Fibroblast of lung (primary cell): ENCODE measurements around the gene CRIP2.

Source experiments
- CTCF ChIP-seq, 2 donors: IDR thresholded peaks in 1 of 2; conservative IDR thresholded peaks in 1 of 2; 1 replicate in 1 of 2; 2 replicates in 1 of 2; pipeline ENCODE4 v1.5.1; 2011 to 2012; ENCODE audit warnings: low read length in 2 of 2, control low read depth in 1 of 2, inconsistent platforms in 1 of 2, low read depth in 1 of 2, mild to moderate bottlenecking in 1 of 2
- EZH2 ChIP-seq: IDR thresholded peaks from 2 replicates; pipeline ENCODE4 v1.5.1; 2012; ENCODE audit warnings: low read length, control low read depth, mild to moderate bottlenecking; ENCODE audit errors: missing control alignments

- no peak for TF ChIP-seq CTCF (conservative IDR thresholded peaks at IDR 0.05 in 1 of 2, IDR thresholded peaks at IDR 0.05 in 1 of 2; ENCODE audit: low read depth in 1 of 2, low read length in 2 of 2)
- no peak for TF ChIP-seq EZH2
Measured at GRCh38 chr14:105495101-105495989, 20.7 kb downstream of the CRIP2 start.
